Neural cell (in vitro differentiated cells): Measurements from ENCODE around the gene PCGF6. TPM values are rescaled to one million over a fixed set of nuclear protein-coding genes. Genes with fewer than 3 reads are reported as not detected.

Experiments
- H2AFZ ChIP-seq: fragments of 200-600, 300-800 bp; sonication (generic), shearing (Covaris generic); 2 replicates; pipeline ENCODE4 v1.6.0; 2014; ENCODE audit warnings: low read depth, mild to moderate bottlenecking, antibody characterized with exemption, low read length, moderate library complexity
- H3F3A ChIP-seq: fragments of 200-600 bp; shearing (Covaris generic); 2 replicates; pipeline ENCODE4 v1.6.1; 2016; ENCODE audit warnings: mild to moderate bottlenecking, moderate library complexity, mixed read lengths, antibody characterized with exemption, low read length; ENCODE audit not compliant: insufficient read depth, poor library complexity, severe bottlenecking
- H3K27ac ChIP-seq: fragments of 200-600, 300-800 bp; sonication (generic), shearing (Covaris generic); 2 replicates; pipeline ENCODE4 v1.5.1; 2014; ENCODE audit warnings: mild to moderate bottlenecking, low read length, moderate library complexity
- H3K27me3 ChIP-seq: fragments of 300-800, 200-600 bp; sonication (generic), shearing (Covaris generic); 2 replicates; pipeline ENCODE4 v1.6.0; 2014; ENCODE audit warnings: mild to moderate bottlenecking, low read depth, low read length, moderate library complexity; ENCODE audit not compliant: insufficient read depth
- H3K36me3 ChIP-seq: fragments of 300-800, 200-600 bp; sonication (generic), shearing (Covaris generic); 2 replicates; pipeline ENCODE4 v1.5.1; 2014; ENCODE audit warnings: mild to moderate bottlenecking, antibody characterized with exemption, low read length, moderate library complexity; ENCODE audit not compliant: insufficient read depth
- H3K4me2 ChIP-seq: fragments of 300-800, 200-600 bp; sonication (generic), shearing (Covaris generic); 2 replicates; pipeline ENCODE4 v1.6.0; 2014; ENCODE audit warnings: mild to moderate bottlenecking, low read length
- H3K4me3 ChIP-seq: fragments of 300-800, 200-600 bp; sonication (generic), shearing (Covaris generic); 2 replicates; pipeline ENCODE4 v1.5.1; 2014; ENCODE audit warnings: mild to moderate bottlenecking, low read length, moderate library complexity
- H3K79me2 ChIP-seq: fragments of 200-600 bp; shearing (Covaris generic); replicated peaks from 2 replicates; pipeline ENCODE4 v1.6.0; 2014; ENCODE audit warnings: mild to moderate bottlenecking, low read length, moderate library complexity; ENCODE audit not compliant: insufficient read depth
- H3K9ac ChIP-seq: fragments of 300-800, 200-600 bp; sonication (generic), shearing (Covaris generic); 2 replicates; pipeline ENCODE4 v1.6.1; 2016; ENCODE audit warnings: mild to moderate bottlenecking, low read length, mixed read lengths
- H3K9me2 ChIP-seq: fragments of 200-600 bp; shearing (Covaris generic); 2 replicates; pipeline ENCODE4 v1.6.1; 2016; ENCODE audit warnings: mild to moderate bottlenecking, low read length, mixed read lengths; ENCODE audit not compliant: insufficient read depth
- H3K9me3 ChIP-seq: fragments of 200-600, 300-800 bp; sonication (generic), shearing (Covaris generic); 2 replicates; pipeline ENCODE4 v1.6.1; 2016; ENCODE audit warnings: mild to moderate bottlenecking, mixed run types, low read length, moderate library complexity, mixed read lengths
- H4K20me1 ChIP-seq: fragments of 200-600 bp; shearing (Covaris generic); 2 replicates; pipeline ENCODE4 v1.6.1; 2016; ENCODE audit warnings: mild to moderate bottlenecking, mixed run types; ENCODE audit not compliant: insufficient read depth
- EP300 ChIP-seq: fragments of 450-650 bp; conservative IDR thresholded peaks from 2 replicates; pipeline ENCODE4 v1.6.1; 2014; ENCODE audit warnings: antibody characterized with exemption, mild to moderate bottlenecking, moderate library complexity; ENCODE audit not compliant: poor library complexity, severe bottlenecking
- EZH2 ChIP-seq: fragments of 200-600, 300-800 bp; shearing (Covaris generic), sonication (generic); IDR thresholded peaks from 2 replicates; pipeline ENCODE4 v1.6.1; 2014; ENCODE audit warnings: antibody characterized with exemption, low read length, borderline replicate concordance, mild to moderate bottlenecking; ENCODE audit not compliant: insufficient read depth, poor library complexity, severe bottlenecking
- MXI1 ChIP-seq: fragments of 450-650 bp; conservative IDR thresholded peaks from 2 replicates; pipeline ENCODE4 v1.6.1; 2014; ENCODE audit warnings: antibody characterized with exemption, mild to moderate bottlenecking; ENCODE audit not compliant: poor library complexity, severe bottlenecking
- POLR2AphosphoS5 ChIP-seq: IDR thresholded peaks from 2 replicates; pipeline ENCODE4 v1.6.1; 2012
- RAD21 ChIP-seq: fragments of 450-650 bp; conservative IDR thresholded peaks from 2 replicates; pipeline ENCODE4 v1.6.1; 2014; ENCODE audit warnings: antibody characterized with exemption, mild to moderate bottlenecking, moderate library complexity
- SMC3 ChIP-seq: fragments of 450-650 bp; conservative IDR thresholded peaks from 2 replicates; pipeline ENCODE4 v1.6.1; 2014; ENCODE audit warnings: antibody characterized with exemption, mild to moderate bottlenecking, moderate library complexity; ENCODE audit not compliant: poor library complexity
- TAF1 ChIP-seq: IDR thresholded peaks from 2 replicates; pipeline ENCODE4 v1.6.1; 2012; ENCODE audit warnings: low read depth
- polyA plus RNA-seq: library from polyadenylated mRNA; depleted of rRNA; stranded (reverse); fragments of >200 nt; gene quantifications from 2 replicates; pipeline ENCODE4 v1.2.3, GENCODE V29; 2014
- TF ChIP-seq, protein P1 (sequence below): fragments of 450-650 bp; IDR thresholded peaks from 2 replicates; pipeline ENCODE4 v1.5.1; 2014; ENCODE audit warnings: antibody characterized with exemption, mild to moderate bottlenecking, moderate library complexity; ENCODE audit not compliant: poor library complexity, severe bottlenecking
- TF ChIP-seq, protein P2 (sequence below): IDR thresholded peaks from 2 replicates; pipeline ENCODE4 v1.6.1; 2012; ENCODE audit warnings: borderline replicate concordance

The PCGF6 gene
- polyA plus RNA-seq, 1 donor from 2014 or later, result 31.3 TPM

DNA sequence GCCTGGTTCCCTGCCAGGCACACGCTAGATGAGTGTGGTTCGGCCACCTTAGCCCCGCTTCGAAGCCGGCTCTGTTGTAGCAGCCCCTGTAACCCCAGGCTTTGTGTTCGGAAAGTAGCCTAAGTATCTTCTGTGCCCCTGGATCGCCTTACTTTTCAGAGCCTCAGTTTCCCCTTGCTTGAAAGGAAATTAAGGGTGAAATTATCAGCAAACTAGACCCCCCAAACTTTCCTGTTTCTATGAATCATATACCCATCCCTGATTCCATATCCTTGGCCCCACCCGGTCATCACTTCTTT lies 45.8 kb upstream of the PCGF6 start:
- Histone ChIP-seq H3F3A (no peaks in the 10 kb centered on the region), H3K4me2 (peak overlapping the region; percentile 95), H3K27ac (peak overlapping the region; percentile 63), H3K79me2 (peaks cover 49% of the 10 kb centered on the region), H2AFZ (peak overlapping the region; percentile 67), H3K9me2 (no peaks in the 10 kb centered on the region), H4K20me1 (no peaks in the 10 kb centered on the region), H3K9ac (peak overlapping the region; percentile 94), H3K9me3 (no peaks in the 10 kb centered on the region), H3K4me3 (peak overlapping the region; percentile 79), H3K36me3 (no peaks in the 10 kb centered on the region), H3K27me3 (no peaks in the 10 kb centered on the region)
- TF ChIP-seq RAD21, result no peak
- no peak for TF ChIP-seq MXI1
- TF ChIP-seq, protein P1, sequence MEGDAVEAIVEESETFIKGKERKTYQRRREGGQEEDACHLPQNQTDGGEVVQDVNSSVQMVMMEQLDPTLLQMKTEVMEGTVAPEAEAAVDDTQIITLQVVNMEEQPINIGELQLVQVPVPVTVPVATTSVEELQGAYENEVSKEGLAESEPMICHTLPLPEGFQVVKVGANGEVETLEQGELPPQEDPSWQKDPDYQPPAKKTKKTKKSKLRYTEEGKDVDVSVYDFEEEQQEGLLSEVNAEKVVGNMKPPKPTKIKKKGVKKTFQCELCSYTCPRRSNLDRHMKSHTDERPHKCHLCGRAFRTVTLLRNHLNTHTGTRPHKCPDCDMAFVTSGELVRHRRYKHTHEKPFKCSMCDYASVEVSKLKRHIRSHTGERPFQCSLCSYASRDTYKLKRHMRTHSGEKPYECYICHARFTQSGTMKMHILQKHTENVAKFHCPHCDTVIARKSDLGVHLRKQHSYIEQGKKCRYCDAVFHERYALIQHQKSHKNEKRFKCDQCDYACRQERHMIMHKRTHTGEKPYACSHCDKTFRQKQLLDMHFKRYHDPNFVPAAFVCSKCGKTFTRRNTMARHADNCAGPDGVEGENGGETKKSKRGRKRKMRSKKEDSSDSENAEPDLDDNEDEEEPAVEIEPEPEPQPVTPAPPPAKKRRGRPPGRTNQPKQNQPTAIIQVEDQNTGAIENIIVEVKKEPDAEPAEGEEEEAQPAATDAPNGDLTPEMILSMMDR, result no peak
- no peak for TF ChIP-seq EZH2
- TF ChIP-seq, protein P2, sequence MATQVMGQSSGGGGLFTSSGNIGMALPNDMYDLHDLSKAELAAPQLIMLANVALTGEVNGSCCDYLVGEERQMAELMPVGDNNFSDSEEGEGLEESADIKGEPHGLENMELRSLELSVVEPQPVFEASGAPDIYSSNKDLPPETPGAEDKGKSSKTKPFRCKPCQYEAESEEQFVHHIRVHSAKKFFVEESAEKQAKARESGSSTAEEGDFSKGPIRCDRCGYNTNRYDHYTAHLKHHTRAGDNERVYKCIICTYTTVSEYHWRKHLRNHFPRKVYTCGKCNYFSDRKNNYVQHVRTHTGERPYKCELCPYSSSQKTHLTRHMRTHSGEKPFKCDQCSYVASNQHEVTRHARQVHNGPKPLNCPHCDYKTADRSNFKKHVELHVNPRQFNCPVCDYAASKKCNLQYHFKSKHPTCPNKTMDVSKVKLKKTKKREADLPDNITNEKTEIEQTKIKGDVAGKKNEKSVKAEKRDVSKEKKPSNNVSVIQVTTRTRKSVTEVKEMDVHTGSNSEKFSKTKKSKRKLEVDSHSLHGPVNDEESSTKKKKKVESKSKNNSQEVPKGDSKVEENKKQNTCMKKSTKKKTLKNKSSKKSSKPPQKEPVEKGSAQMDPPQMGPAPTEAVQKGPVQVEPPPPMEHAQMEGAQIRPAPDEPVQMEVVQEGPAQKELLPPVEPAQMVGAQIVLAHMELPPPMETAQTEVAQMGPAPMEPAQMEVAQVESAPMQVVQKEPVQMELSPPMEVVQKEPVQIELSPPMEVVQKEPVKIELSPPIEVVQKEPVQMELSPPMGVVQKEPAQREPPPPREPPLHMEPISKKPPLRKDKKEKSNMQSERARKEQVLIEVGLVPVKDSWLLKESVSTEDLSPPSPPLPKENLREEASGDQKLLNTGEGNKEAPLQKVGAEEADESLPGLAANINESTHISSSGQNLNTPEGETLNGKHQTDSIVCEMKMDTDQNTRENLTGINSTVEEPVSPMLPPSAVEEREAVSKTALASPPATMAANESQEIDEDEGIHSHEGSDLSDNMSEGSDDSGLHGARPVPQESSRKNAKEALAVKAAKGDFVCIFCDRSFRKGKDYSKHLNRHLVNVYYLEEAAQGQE, result no peak
- TF ChIP-seq TAF1, result no peak
- no peak for TF ChIP-seq SMC3
- no peak for TF ChIP-seq EP300
- no peak for TF ChIP-seq POLR2AphosphoS5

DNA sequence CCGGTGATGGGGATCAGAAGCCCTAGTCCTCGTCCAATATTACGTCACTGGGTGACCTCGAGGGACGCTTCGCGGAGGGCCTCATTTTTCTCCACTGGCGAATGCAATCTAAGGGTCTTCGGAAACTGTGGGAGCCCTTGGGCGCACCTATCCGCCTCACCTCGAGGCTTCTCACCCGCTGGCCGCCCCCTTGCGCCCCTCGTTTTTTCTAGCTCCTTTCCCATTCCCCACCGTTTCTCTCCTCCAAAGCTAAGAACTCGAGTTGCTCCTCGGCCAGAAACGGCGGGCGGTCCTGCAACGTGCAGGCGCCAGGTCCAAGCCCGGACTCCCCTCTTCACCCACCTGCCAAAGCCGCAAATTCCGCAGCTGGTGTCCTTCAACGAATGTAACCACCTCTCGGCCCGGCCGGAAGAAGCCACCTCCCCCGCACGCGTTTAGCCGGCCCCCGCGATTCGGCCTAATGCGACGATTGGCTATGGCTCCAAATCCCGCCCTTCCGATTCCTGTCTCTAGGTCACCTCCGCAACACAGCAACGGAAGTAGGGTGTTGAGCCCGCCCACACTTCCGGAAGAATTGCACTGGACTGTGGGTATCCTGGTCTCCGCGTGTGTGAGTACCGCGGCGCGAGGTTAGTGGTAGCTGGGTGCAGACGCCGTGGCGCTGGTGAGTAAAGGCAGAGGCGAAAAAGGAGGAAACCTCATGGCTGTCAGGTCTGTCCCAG lies 45.3 kb upstream of the PCGF6 start, which contains the start of the genes ATP5MK and PDCD11:
Gene ATP5MK, minus strand, starts transcription at position 409 of the 722 bp plus-strand sequence. CDS start 4,018 bp downstream, outside the sequence.
Gene PDCD11, plus strand, starts transcription at position 560 of the 722 bp plus-strand sequence. CDS start 1,801 bp downstream, outside the sequence.
- Histone ChIP-seq H3K79me2 (peaks cover 49% of the 10 kb centered on the region), H3K9ac (peak within 1 kb of the TSS; percentile 94), H3F3A (no peaks in the 10 kb centered on the region), H3K27ac (peak within 1 kb of the TSS; percentile 78), H4K20me1 (no peaks in the 10 kb centered on the region), H3K9me2 (no peaks in the 10 kb centered on the region), H2AFZ (peak within 1 kb of the TSS; percentile 94), H3K9me3 (no peaks in the 10 kb centered on the region), H3K36me3 (no peaks in the 10 kb centered on the region), H3K27me3 (no peaks in the 10 kb centered on the region), H3K4me2 (peak within 1 kb of the TSS; percentile 95), H3K4me3 (peak within 1 kb of the TSS; percentile 79)
- TF ChIP-seq RAD21 (peak; percentile 48), EP300 (no peak), TAF1 (peak; percentile 28), POLR2AphosphoS5 (peak; percentile 96), SMC3 (peak; percentile 49), MXI1 (peak; percentile 99), EZH2 (no peak)
- TF ChIP-seq, protein P1, result peak; percentile 59
- TF ChIP-seq, protein P2, result no peak
